Karpas-422 (cell line): Measurements from ENCODE around the gene MALRD1. TPM values are rescaled to one million over a fixed set of nuclear protein-coding genes. Genes with fewer than 3 reads are reported as not detected.

Experiments
- DNase-seq: peaks from one replicate; pipeline ENCODE4 v3.0.0-alpha.2; 2015
- H2AFZ ChIP-seq: fragments of 200-600 bp; sonication (generic); 2 replicates; pipeline ENCODE4 v1.6.1; 2014; ENCODE audit warnings: antibody characterized with exemption, low read length, mixed read lengths
- H3K27ac ChIP-seq: fragments of 200-600 bp; sonication (generic); 2 replicates; pipeline ENCODE4 v1.5.1; 2014; ENCODE audit warnings: mild to moderate bottlenecking, low read length, moderate library complexity
- H3K27me3 ChIP-seq: fragments of 200-600 bp; sonication (generic); 2 replicates; pipeline ENCODE4 v1.6.1; 2014; ENCODE audit warnings: low read length, mixed read lengths
- H3K36me3 ChIP-seq: fragments of 200-600 bp; sonication (generic); 2 replicates; pipeline ENCODE4 v1.6.1; 2014; ENCODE audit warnings: low read length, mixed read lengths; ENCODE audit not compliant: insufficient read depth
- H3K4me1 ChIP-seq: fragments of 200-600 bp; sonication (generic); 2 replicates; pipeline ENCODE4 v1.6.1; 2014; ENCODE audit warnings: mild to moderate bottlenecking, low read length, mixed read lengths
- H3K4me2 ChIP-seq: fragments of 200-600 bp; sonication (generic); 2 replicates; pipeline ENCODE4 v1.6.1; 2014; ENCODE audit warnings: low read length, low read depth, mild to moderate bottlenecking; ENCODE audit not compliant: poor library complexity, severe bottlenecking
- H3K4me3 ChIP-seq: fragments of 200-600 bp; sonication (generic); 2 replicates; pipeline ENCODE4 v1.5.1; 2014; ENCODE audit warnings: mild to moderate bottlenecking, antibody characterized with exemption, low read length, mixed read lengths
- H3K79me2 ChIP-seq: fragments of 200-600 bp; sonication (generic); 2 replicates; pipeline ENCODE4 v1.6.1; 2014; ENCODE audit warnings: mild to moderate bottlenecking, low read length, mixed read lengths
- H3K9ac ChIP-seq: fragments of 200-600 bp; sonication (generic); 2 replicates; pipeline ENCODE4 v1.6.0; 2014; ENCODE audit warnings: low read length
- H3K9me2 ChIP-seq: fragments of 200-600 bp; sonication (generic), shearing (Covaris generic); replicated peaks from 2 replicates; pipeline ENCODE4 v1.6.0; 2014; ENCODE audit warnings: mild to moderate bottlenecking, low read length, moderate library complexity; ENCODE audit not compliant: insufficient read depth
- H3K9me3 ChIP-seq: fragments of 300-700, 200-600 bp; sonication (generic); 2 replicates; pipeline ENCODE4 v1.6.1; 2014; ENCODE audit warnings: low read length, mixed read lengths
- H4K20me1 ChIP-seq: fragments of 200-600 bp; sonication (generic); 2 replicates; pipeline ENCODE4 v1.6.1; 2014; ENCODE audit warnings: mild to moderate bottlenecking, antibody characterized with exemption, low read length, low read depth; ENCODE audit not compliant: insufficient read depth
- total RNA-seq: library from RNA; depleted of rRNA; stranded (reverse); fragments of >200 nt; shearing (Covaris generic); gene quantifications from 2 replicates; pipeline ENCODE4 v1.2.3, GENCODE V29; 2014; ENCODE audit warnings: low replicate concordance

Gene MALRD1
- total RNA-seq, 1 experiment from 2014 or later, result not detected

- Histone ChIP-seq H3K27me3 (no peaks in the 10 kb centered on the region), H3K36me3 (no peaks in the 10 kb centered on the region), H3K9ac (no peak overlapping the region)
These were observed 401.3 kb downstream of the MALRD1 start for GRCh38 chr10:19449860-19450259.

GRCh38 chr10:19451356-19451755, 402.8 kb downstream of the MALRD1 start:
- Histone ChIP-seq H2AFZ (no peak overlapping the region), H3K36me3 (no peaks in the 10 kb centered on the region), H3K4me2 (no peak overlapping the region), H3K9me3 (peaks cover 27% of the 10 kb centered on the region), H3K9me2 (no peaks in the 10 kb centered on the region), H3K9ac (no peak overlapping the region), H3K4me3 (no peak overlapping the region), H3K4me1 (no peaks in the 10 kb centered on the region), H3K27me3 (no peaks in the 10 kb centered on the region), H3K27ac (no peak overlapping the region), H3K79me2 (no peaks in the 10 kb centered on the region), H4K20me1 (no peaks in the 10 kb centered on the region)
- DNase-seq, result no peak

More at GRCh38 chr10:19449860-19450259, 401.3 kb downstream of the MALRD1 start:
- Histone ChIP-seq H3K4me3 (no peak overlapping the region), H3K27ac (no peak overlapping the region), H3K4me2 (no peak overlapping the region), H3K9me2 (no peaks in the 10 kb centered on the region), H3K9me3 (peaks cover 18% of the 10 kb centered on the region), H3K79me2 (no peaks in the 10 kb centered on the region), H2AFZ (no peak overlapping the region), H4K20me1 (no peaks in the 10 kb centered on the region), H3K4me1 (no peaks in the 10 kb centered on the region)
- DNase-seq, result no peak

GRCh38 chr10:19451937-19452336, 403.3 kb downstream of the MALRD1 start:
- H3K9ac ChIP-seq, result no peak overlapping the region
- no peak overlapping the region for H3K27ac ChIP-seq
- H3K9me3 ChIP-seq, result peaks cover 27% of the 10 kb centered on the region
- H3K9me2 ChIP-seq, result no peaks in the 10 kb centered on the region
- H3K79me2 ChIP-seq, result no peaks in the 10 kb centered on the region
- no peaks in the 10 kb centered on the region for H3K4me1 ChIP-seq
- H3K36me3 ChIP-seq, result no peaks in the 10 kb centered on the region
- no peak overlapping the region for H3K4me3 ChIP-seq
- no peak overlapping the region for H3K4me2 ChIP-seq
- H4K20me1 ChIP-seq, result no peaks in the 10 kb centered on the region
- DNase-seq, result no peak
- no peak overlapping the region for H2AFZ ChIP-seq
- no peaks in the 10 kb centered on the region for H3K27me3 ChIP-seq

- no peaks in the 10 kb centered on the region for H3K27me3 ChIP-seq
- H3K36me3 ChIP-seq, result no peaks in the 10 kb centered on the region
- H3K4me3 ChIP-seq, result no peak overlapping the region
- no peak overlapping the region for H2AFZ ChIP-seq
- no peaks in the 10 kb centered on the region for H3K4me1 ChIP-seq
- no peak overlapping the region for H3K9ac ChIP-seq
- H3K79me2 ChIP-seq, result no peaks in the 10 kb centered on the region
- DNase-seq, result no peak
- H3K27ac ChIP-seq, result no peak overlapping the region
- H3K9me3 ChIP-seq, result peaks cover 25% of the 10 kb centered on the region
- no peak overlapping the region for H3K4me2 ChIP-seq
- H4K20me1 ChIP-seq, result no peaks in the 10 kb centered on the region
- H3K9me2 ChIP-seq, result no peaks in the 10 kb centered on the region
These were observed 405.4 kb downstream of the MALRD1 start for GRCh38 chr10:19453967-19454366.

GRCh38 chr10:19461588-19461987, 413.0 kb downstream of the MALRD1 start:
- H2AFZ ChIP-seq, result no peak overlapping the region
- no peak overlapping the region for H3K4me3 ChIP-seq
- no peak for DNase-seq
- H4K20me1 ChIP-seq, result no peaks in the 10 kb centered on the region
- no peaks in the 10 kb centered on the region for H3K79me2 ChIP-seq
- no peaks in the 10 kb centered on the region for H3K36me3 ChIP-seq
- H3K9me3 ChIP-seq, result peaks cover 3% of the 10 kb centered on the region
- H3K4me1 ChIP-seq, result no peaks in the 10 kb centered on the region
- no peaks in the 10 kb centered on the region for H3K27me3 ChIP-seq
- no peaks in the 10 kb centered on the region for H3K9me2 ChIP-seq
- H3K9ac ChIP-seq, result no peak overlapping the region
- no peak overlapping the region for H3K4me2 ChIP-seq
- no peak overlapping the region for H3K27ac ChIP-seq

GRCh38 chr10:19466709-19467108, 418.1 kb downstream of the MALRD1 start:
- Histone ChIP-seq H3K4me2 (no peak overlapping the region), H3K79me2 (no peaks in the 10 kb centered on the region), H3K27ac (no peak overlapping the region), H2AFZ (no peak overlapping the region), H3K36me3 (no peaks in the 10 kb centered on the region), H3K9me2 (no peaks in the 10 kb centered on the region), H3K4me1 (no peaks in the 10 kb centered on the region), H4K20me1 (no peaks in the 10 kb centered on the region), H3K9me3 (peaks cover 15% of the 10 kb centered on the region), H3K27me3 (no peaks in the 10 kb centered on the region), H3K9ac (no peak overlapping the region), H3K4me3 (no peak overlapping the region)
- no peak for DNase-seq

- H3K4me2 ChIP-seq, result no peak overlapping the region
- no peaks in the 10 kb centered on the region for H3K9me2 ChIP-seq
- H3K27ac ChIP-seq, result no peak overlapping the region
- no peak overlapping the region for H3K4me3 ChIP-seq
- no peaks in the 10 kb centered on the region for H3K79me2 ChIP-seq
- H3K9me3 ChIP-seq, result peaks cover 15% of the 10 kb centered on the region
- H3K4me1 ChIP-seq, result no peaks in the 10 kb centered on the region
- H3K9ac ChIP-seq, result no peak overlapping the region
- no peaks in the 10 kb centered on the region for H3K27me3 ChIP-seq
- no peaks in the 10 kb centered on the region for H4K20me1 ChIP-seq
- H2AFZ ChIP-seq, result no peak overlapping the region
- no peaks in the 10 kb centered on the region for H3K36me3 ChIP-seq
- no peak for DNase-seq
These were observed 419.8 kb downstream of the MALRD1 start for GRCh38 chr10:19468413-19468812.

GRCh38 chr10:19469521-19469920, 420.9 kb downstream of the MALRD1 start:
- Histone ChIP-seq H3K4me3 (no peak overlapping the region), H3K4me2 (no peak overlapping the region), H3K9me2 (no peaks in the 10 kb centered on the region), H3K79me2 (no peaks in the 10 kb centered on the region), H2AFZ (no peak overlapping the region), H3K4me1 (no peaks in the 10 kb centered on the region), H3K27ac (no peak overlapping the region), H3K36me3 (no peaks in the 10 kb centered on the region), H3K9ac (no peak overlapping the region), H3K9me3 (peaks cover 15% of the 10 kb centered on the region), H3K27me3 (no peaks in the 10 kb centered on the region), H4K20me1 (no peaks in the 10 kb centered on the region)
- no peak for DNase-seq

GRCh38 chr10:19479854-19480253, 431.3 kb downstream of the MALRD1 start:
- Histone ChIP-seq H3K36me3 (no peaks in the 10 kb centered on the region), H3K27me3 (no peaks in the 10 kb centered on the region), H4K20me1 (no peaks in the 10 kb centered on the region), H3K4me2 (no peak overlapping the region), H3K4me1 (no peaks in the 10 kb centered on the region), H2AFZ (no peak overlapping the region), H3K9me3 (peaks cover 30% of the 10 kb centered on the region), H3K4me3 (no peak overlapping the region), H3K9ac (no peak overlapping the region), H3K9me2 (no peaks in the 10 kb centered on the region), H3K79me2 (no peaks in the 10 kb centered on the region), H3K27ac (no peak overlapping the region)
- DNase-seq, result no peak
